H9 (cell line): ENCODE data around the gene CES5A. TPM values are rescaled to one million over a fixed set of nuclear protein-coding genes. Genes with fewer than 3 reads are reported as not detected.
A peak's percentile ranks its signal among the peaks of the same experiment; 100 is the strongest.

Source experiments
- DNase-seq: peaks from one replicate; pipeline ENCODE4 v3.0.0-alpha.2; 2017
- H2AFZ ChIP-seq: one replicate; pipeline ENCODE4 v1.6.1; 2013; ENCODE audit warnings: mild to moderate bottlenecking, low read length, control low read depth, moderate library complexity
- H2AK5ac ChIP-seq: 2 replicates; pipeline ENCODE4 v1.6.1; 2013; ENCODE audit warnings: low read length, control low read depth, mixed read lengths; ENCODE audit not compliant: insufficient read length
- H2BK120ac ChIP-seq: one replicate; pipeline ENCODE4 v1.6.1; 2013; ENCODE audit warnings: low read depth, mild to moderate bottlenecking, low read length, control low read depth, inconsistent platforms; ENCODE audit not compliant: poor library complexity, severe bottlenecking
- H2BK12ac ChIP-seq: 2 replicates; pipeline ENCODE4 v1.6.1; 2013; ENCODE audit warnings: low read length, control low read depth, mixed read lengths, low read depth; ENCODE audit not compliant: insufficient read length
- H2BK15ac ChIP-seq: 2 replicates; pipeline ENCODE4 v1.6.1; 2013; ENCODE audit warnings: low read depth, low read length, control low read depth
- H2BK20ac ChIP-seq: one replicate; pipeline ENCODE4 v1.6.1; 2013; ENCODE audit warnings: low read depth, mild to moderate bottlenecking, low read length, control low read depth, inconsistent platforms; ENCODE audit not compliant: poor library complexity, severe bottlenecking
- H2BK5ac ChIP-seq: 2 replicates; pipeline ENCODE4 v1.6.1; 2013; ENCODE audit warnings: low read length, control low read depth, mixed read lengths; ENCODE audit not compliant: insufficient read length
- H3K14ac ChIP-seq: 2 replicates; pipeline ENCODE4 v1.6.1; 2013; ENCODE audit warnings: low read length, control low read depth; ENCODE audit not compliant: insufficient read depth
- H3K18ac ChIP-seq: 2 replicates; pipeline ENCODE4 v1.6.1; 2013; ENCODE audit warnings: low read depth, mild to moderate bottlenecking, mixed read lengths, low read length, control low read depth; ENCODE audit not compliant: insufficient read length
- H3K23ac ChIP-seq: 2 replicates; pipeline ENCODE4 v1.6.1; 2013; ENCODE audit warnings: low read length, control low read depth, mixed read lengths, low read depth; ENCODE audit not compliant: insufficient read length
- H3K23me2 ChIP-seq: 2 replicates; pipeline ENCODE4 v1.6.1; 2013; ENCODE audit warnings: low read depth, mild to moderate bottlenecking, mixed read lengths, low read length, control low read depth; ENCODE audit not compliant: insufficient read length, poor library complexity, severe bottlenecking
- H3K27ac ChIP-seq: 2 replicates; pipeline ENCODE4 v1.5.1; 2013; ENCODE audit warnings: low read length, control low read depth, mixed read lengths, low read depth; ENCODE audit not compliant: insufficient read length
- H3K27me3 ChIP-seq: 2 replicates; pipeline ENCODE4 v1.6.1; 2013; ENCODE audit warnings: low read length, control low read depth, inconsistent platforms; ENCODE audit not compliant: insufficient read depth
- H3K4ac ChIP-seq: 2 replicates; pipeline ENCODE4 v1.6.1; 2013; ENCODE audit warnings: low read depth, mild to moderate bottlenecking, control low read depth, inconsistent platforms, low read length, moderate library complexity
- H3K4me1 ChIP-seq: 2 replicates; pipeline ENCODE4 v1.6.1; 2013; ENCODE audit warnings: low read length, control low read depth, inconsistent platforms; ENCODE audit not compliant: insufficient read depth
- H3K4me2 ChIP-seq: 2 replicates; pipeline ENCODE4 v1.6.1; 2013; ENCODE audit warnings: low read length, control low read depth, mixed read lengths; ENCODE audit not compliant: insufficient read length, insufficient read depth
- H3K56ac ChIP-seq: 2 replicates; pipeline ENCODE4 v1.6.1; 2013; ENCODE audit warnings: low read depth, mild to moderate bottlenecking, mixed read lengths, low read length, control low read depth; ENCODE audit not compliant: insufficient read length
- H3K79me1 ChIP-seq: 2 replicates; pipeline ENCODE4 v1.6.1; 2013; ENCODE audit warnings: low read depth, mild to moderate bottlenecking, moderate library complexity, low read length, control low read depth, inconsistent platforms; ENCODE audit not compliant: insufficient read depth, poor library complexity, severe bottlenecking
- H3K79me2 ChIP-seq: 2 replicates; pipeline ENCODE4 v1.6.1; 2013; ENCODE audit warnings: low read length, control low read depth, inconsistent platforms; ENCODE audit not compliant: insufficient read depth
- H3K9ac ChIP-seq: 2 replicates; pipeline ENCODE4 v1.6.1; 2013; ENCODE audit warnings: low read length, control low read depth, mixed read lengths; ENCODE audit not compliant: insufficient read length; ENCODE audit errors: extremely low read depth
- H3K9me3 ChIP-seq: one replicate; pipeline ENCODE4 v1.6.1; 2013; ENCODE audit warnings: low read depth, low read length, inconsistent platforms; ENCODE audit not compliant: control insufficient read depth
- H3T11ph ChIP-seq: one replicate; pipeline ENCODE4 v1.6.1; 2013; ENCODE audit warnings: mild to moderate bottlenecking, low read length, control low read depth, inconsistent platforms
- H4K20me1 ChIP-seq: one replicate; pipeline ENCODE4 v1.6.1; 2013; ENCODE audit not compliant: control insufficient read depth, insufficient read length, insufficient read depth
- H4K5ac ChIP-seq: 2 replicates; pipeline ENCODE4 v1.6.1; 2013; ENCODE audit warnings: low read depth, mild to moderate bottlenecking, mixed read lengths, low read length, control low read depth; ENCODE audit not compliant: insufficient read length
- H4K8ac ChIP-seq: replicated peaks from 2 replicates; pipeline ENCODE4 v1.6.1; 2013; ENCODE audit warnings: low read length, control low read depth, mixed read lengths, low read depth; ENCODE audit not compliant: insufficient read length
- H4K91ac ChIP-seq: 2 replicates; pipeline ENCODE4 v1.6.1; 2013; ENCODE audit warnings: low read depth, mild to moderate bottlenecking, moderate library complexity, mixed read lengths, low read length, control low read depth; ENCODE audit not compliant: insufficient read length
- H3K27ac Mint-ChIP-seq, 3 experiments: 2 replicates in 2 of 3; 3 replicates in 1 of 3; pipeline ENCODE4 v1.8.0; 2020 to 2021; ENCODE audit warnings: mixed read lengths in 3 of 3, mild to moderate bottlenecking in 1 of 3, moderate library complexity in 1 of 3
- H3K27me3 Mint-ChIP-seq: 2 replicates; pipeline ENCODE4 v1.8.0; 2021; ENCODE audit warnings: low read depth, mild to moderate bottlenecking, moderate library complexity, mixed read lengths
- H3K36me3 Mint-ChIP-seq, 3 experiments: 2 replicates in 2 of 3; 3 replicates in 1 of 3; pipeline ENCODE4 v1.8.0; 2020 to 2021; ENCODE audit warnings: low read depth in 3 of 3, mixed read lengths in 3 of 3; ENCODE audit not compliant: insufficient read depth in 1 of 3
- H3K4me1 Mint-ChIP-seq, 2 experiments: 2 replicates each; pipeline ENCODE4 v1.8.0; 2020; ENCODE audit warnings: mixed read lengths in 2 of 2
- H3K4me3 Mint-ChIP-seq, 2 experiments: 2 replicates in 1 of 2; 3 replicates in 1 of 2; pipeline ENCODE4 v1.8.0; 2020 to 2021; ENCODE audit warnings: mild to moderate bottlenecking in 2 of 2, mixed read lengths in 2 of 2, moderate library complexity in 1 of 2
- H3K9me3 Mint-ChIP-seq, 2 experiments: 2 replicates in 1 of 2; 3 replicates in 1 of 2; pipeline ENCODE4 v1.8.0; 2020; ENCODE audit warnings: mild to moderate bottlenecking in 2 of 2, mixed read lengths in 2 of 2, moderate library complexity in 1 of 2
- CTCF ChIP-seq: fragments of 200-600 bp; sonication (generic); conservative IDR thresholded peaks from 3 replicates; pipeline ENCODE4 v1.8.0; 2021; ENCODE audit warnings: antibody characterized with exemption, mild to moderate bottlenecking
- WGBS: extraction: QIAGEN DNeasy Blood & Tissue Kit; methylation state at CpG from one replicate; pipeline ENCODE4 v1.1.7; 2013; ENCODE audit warnings: missing lambda C conversion rate, low lambda C conversion rate, mixed read lengths; ENCODE audit not compliant: insufficient read length; ENCODE audit errors: extremely low coverage; 5-methylcytosine and 5-hydroxymethylcytosine counted together
- total RNA-seq: library from RNA; stranded (reverse); gene quantifications from 2 replicates; pipeline ENCODE4 v1.2.1, GENCODE V29; 2021

Gene CES5A
- total RNA-seq, 1 experiment from 2014 or later = not detected

- Histone ChIP-seq H3T11ph (no peak overlapping the region), H3K4me2 (no peak overlapping the region), H3K14ac (no peak overlapping the region), H3K27me3 (no peaks in the 10 kb centered on the region), H2AFZ (no peak overlapping the region), H2BK15ac (no peak overlapping the region), H3K27ac (no peak overlapping the region), H3K23ac (no peak overlapping the region), H3K4ac (no peak overlapping the region), H3K79me2 (no peaks in the 10 kb centered on the region), H4K20me1 (no peaks in the 10 kb centered on the region), H2BK12ac (no peak overlapping the region), H4K8ac (no peak overlapping the region), H2AK5ac (no peak overlapping the region), H2BK20ac (no peak overlapping the region), H4K91ac (no peak overlapping the region), H3K4me1 (no peaks in the 10 kb centered on the region), H3K9ac (no peak overlapping the region), H3K79me1 (no peaks in the 10 kb centered on the region), H2BK120ac (no peak overlapping the region), H4K5ac (no peak overlapping the region), H3K23me2 (no peaks in the 10 kb centered on the region), H3K9me3 (no peaks in the 10 kb centered on the region), H3K18ac (no peak overlapping the region), H2BK5ac (no peak overlapping the region), H3K56ac (no peak overlapping the region)
- no peak for DNase-seq
- no CpG with 5 or more reads among the region's 6 CpGs for WGBS
- Mint-ChIP-seq H3K27me3 (peaks cover 44% of the 10 kb centered on the region), H3K9me3 (no peaks in the 10 kb centered on the region; a peak in 1 of 5 replicates), H3K27ac (peak overlapping the region in 1 of 3 experiments; percentile 89; a peak in 1 of 7 replicates), H3K4me1 (no peaks in the 10 kb centered on the region), H3K4me3 (no peak overlapping the region), H3K36me3 (no peaks in the 10 kb centered on the region)
- TF ChIP-seq CTCF = no peak
These were observed 50.0 kb downstream of the CES5A start for GRCh38 chr16:55825115-55825728.
